NCI-H460 (cell line): Measurements from ENCODE around the gene TFB2M. TPM values are rescaled to one million over a fixed set of nuclear protein-coding genes. Genes with fewer than 3 reads are reported as not detected.
"Not testable (repeated sequence)": the region's sequence is repeated elsewhere in the genome, so short reads cannot be mapped to it uniquely, and the experiment has no call there.

ENCODE experiments used
- DNase-seq: peaks from one replicate; pipeline ENCODE4 v3.0.0-alpha.2; 2016; ENCODE audit warnings: low read depth; ENCODE audit errors: extremely low read depth
- polyA plus RNA-seq: library from polyadenylated mRNA; depleted of rRNA; stranded (reverse); fragments of >200 nt; gene quantifications from 2 replicates; pipeline ENCODE4 v1.2.3, GENCODE V29; 2014; cell fraction: nucleus; rRNA removed
- total RNA-seq: library from RNA; depleted of rRNA; stranded (reverse); fragments of >200 nt; shearing (Covaris generic); gene quantifications from 2 replicates; pipeline ENCODE4 v1.2.3, GENCODE V29; 2014; rRNA removed

TFB2M gene, protein sequence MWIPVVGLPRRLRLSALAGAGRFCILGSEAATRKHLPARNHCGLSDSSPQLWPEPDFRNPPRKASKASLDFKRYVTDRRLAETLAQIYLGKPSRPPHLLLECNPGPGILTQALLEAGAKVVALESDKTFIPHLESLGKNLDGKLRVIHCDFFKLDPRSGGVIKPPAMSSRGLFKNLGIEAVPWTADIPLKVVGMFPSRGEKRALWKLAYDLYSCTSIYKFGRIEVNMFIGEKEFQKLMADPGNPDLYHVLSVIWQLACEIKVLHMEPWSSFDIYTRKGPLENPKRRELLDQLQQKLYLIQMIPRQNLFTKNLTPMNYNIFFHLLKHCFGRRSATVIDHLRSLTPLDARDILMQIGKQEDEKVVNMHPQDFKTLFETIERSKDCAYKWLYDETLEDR
- 43.6 and 49.9 TPM in 2 replicates for total RNA-seq
- 29.5 and 36.1 TPM in 2 replicates for polyA plus RNA-seq

DNA sequence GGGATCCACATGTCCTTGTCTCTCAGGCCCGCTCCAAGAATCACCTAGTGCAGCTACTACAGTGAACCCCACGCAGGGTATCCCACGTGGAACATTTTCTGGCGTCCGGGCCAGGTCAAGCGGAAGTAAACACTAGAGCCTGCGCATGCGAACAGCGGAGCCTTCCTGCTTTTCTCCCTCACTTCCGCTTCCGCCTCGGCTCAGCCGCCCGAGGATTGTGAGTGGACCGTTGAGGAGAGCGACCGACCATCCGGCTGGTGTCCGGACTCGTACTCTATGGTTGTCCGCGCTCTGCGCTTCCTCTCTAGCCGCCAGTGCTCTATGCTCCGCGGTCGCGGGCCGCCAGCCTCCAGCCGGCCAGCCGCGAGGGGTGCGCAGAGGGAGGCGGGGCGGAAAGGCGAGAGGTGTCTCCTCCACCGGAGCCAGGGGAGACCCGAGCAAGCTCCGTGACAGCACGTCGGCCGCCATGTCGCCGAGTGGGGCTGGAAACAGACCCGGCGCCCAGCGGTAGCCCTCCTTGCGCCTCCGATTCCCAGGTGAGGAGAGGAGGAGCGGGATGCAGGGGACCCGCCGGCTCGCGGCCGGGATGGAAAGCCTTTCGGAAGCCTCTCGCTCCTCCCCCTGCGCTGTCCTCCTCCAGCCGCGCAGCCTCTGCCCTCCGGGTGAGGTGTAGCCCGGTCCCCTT, at the start of gene TFB2M, which contains the start of gene CNST:
TSS of gene TFB2M (minus strand) at position 134 of the 685 bp plus-strand sequence. CDS start at position 11, 123 bp downstream.
TSS of gene CNST (plus strand) at position 329 of the 685 bp plus-strand sequence. CDS start 25,107 bp downstream, outside the sequence.
- peak; percentile 99 for DNase-seq

DNA sequence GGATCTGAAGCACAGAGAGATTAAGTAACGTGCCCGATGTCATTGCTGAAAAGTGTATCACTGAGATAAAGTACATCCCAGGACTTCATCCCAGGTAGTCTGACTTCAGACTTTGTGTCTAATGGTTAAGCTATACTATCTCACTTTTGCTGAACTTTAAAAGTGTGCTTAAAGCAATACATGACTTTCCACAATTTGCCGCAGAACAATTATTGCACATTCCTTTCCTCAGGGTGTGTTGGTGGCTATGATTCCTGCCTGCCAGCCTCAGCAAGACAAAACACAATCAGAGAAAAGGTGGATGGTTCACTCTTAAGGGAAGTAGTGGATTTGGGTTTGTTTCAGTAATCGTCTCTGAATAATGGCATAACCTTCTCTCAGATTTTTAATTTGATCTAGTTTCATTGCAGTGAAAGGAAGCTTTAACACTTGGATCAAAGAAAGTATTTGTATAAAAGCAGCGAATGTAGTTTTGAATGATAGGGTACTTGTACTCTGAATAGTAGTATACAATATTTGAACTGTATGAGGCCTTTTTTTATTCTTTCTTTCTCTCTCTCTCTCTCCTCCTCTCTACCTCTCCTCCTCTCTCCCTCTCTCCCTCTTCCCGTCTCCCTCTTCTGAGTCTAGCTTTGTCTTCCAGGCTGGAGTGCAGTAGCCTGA, 47.2 kb upstream of the TFB2M start:
- DNase-seq: no peak

DNA sequence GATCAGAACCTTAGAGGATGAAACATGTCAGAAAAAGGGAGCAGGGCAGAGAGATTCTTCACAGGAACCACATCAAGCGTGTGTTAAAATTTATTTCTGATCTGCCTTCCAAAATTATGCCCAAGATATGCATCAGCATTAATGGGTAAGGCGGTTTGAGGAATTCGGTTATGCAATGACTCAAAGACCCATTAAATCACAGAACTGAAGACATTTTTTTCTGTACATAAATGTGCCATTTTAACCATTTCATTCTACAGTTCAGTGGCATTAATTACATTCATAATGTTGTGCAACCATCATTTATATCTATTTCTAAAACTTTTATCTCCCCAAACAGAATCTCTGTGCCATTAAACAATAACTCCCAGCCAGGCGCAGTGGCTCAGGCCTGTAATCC, 43.6 kb upstream of the TFB2M start:
- DNase-seq: no peak

DNA sequence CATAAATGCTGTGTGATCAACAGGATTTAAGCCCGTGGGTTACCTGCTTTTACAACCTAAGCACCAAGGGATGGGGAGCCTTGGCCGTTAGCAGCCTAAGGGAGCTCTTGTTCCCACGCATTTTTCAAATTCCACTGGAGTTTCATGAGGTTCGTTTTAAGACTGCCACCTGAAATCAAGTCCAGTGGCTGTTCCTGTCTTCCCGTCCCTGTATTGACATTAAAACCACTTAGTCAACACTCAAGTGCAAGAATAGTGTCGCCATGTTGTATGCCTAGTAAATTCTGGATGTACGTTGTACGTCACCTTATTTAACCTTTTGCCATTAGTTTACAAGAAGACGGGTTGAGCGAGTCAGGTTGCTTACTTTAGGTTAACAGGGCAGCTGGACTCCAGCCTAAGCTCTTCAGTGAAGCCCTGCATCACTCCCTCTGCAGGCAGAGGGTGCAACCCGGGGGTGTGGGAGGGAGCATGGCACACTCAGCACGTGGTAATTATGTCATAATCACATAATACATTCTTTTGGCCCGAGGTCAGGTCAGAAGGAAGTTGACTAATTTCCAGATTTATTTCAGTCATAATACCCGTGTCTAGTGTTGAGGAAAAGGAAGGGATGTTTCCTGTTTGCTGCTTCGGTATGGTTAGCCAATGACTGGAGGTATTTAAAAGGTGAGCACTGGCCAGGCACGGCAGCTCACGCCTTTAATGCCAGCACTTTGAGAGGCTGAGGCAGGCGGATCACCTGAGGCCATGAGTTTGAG, 42.7 kb upstream of the TFB2M start:
- peak; percentile 65 for DNase-seq

DNA sequence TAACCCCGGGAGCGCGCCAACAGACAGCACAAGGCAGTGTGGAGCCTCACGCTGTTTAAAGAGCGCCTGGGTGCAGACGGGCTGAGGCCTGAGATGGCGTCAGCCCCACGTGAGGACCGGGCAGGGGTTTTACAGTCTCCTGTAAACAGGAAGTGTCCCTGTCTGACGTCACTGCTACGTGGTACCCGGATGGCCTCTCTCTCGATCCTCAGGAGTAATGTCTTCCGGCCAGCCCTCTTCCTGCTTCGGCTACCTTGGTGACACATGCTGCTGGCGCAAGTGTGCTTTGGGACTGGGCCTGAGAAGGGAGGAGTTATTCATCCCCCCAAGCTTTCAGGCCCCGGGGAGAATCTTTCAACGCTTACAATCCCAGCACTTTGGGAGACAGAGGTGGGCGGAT, 41.4 kb upstream of the TFB2M start:
- DNase-seq: no peak

DNA sequence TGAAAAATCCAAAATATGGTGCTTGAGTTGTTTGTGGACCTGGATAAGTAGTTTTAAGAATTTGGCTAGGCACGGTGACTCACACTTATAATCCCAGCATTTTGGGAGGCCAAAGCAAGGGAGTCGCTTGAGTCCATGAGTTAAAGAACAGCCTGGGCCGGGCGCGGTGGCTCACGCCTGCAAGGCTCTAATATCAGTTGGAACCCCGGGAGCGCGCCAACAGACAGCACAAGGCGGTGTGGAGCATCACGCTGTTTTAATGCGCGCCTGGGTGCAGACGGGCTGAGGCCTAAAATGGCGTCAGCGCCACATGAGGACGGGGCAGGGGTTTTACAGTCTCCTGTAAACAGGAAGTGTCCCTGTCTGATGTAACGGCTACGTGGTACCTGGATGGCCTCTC, 39.2 kb upstream of the TFB2M start:
- not testable (repeated sequence) for DNase-seq

DNA sequence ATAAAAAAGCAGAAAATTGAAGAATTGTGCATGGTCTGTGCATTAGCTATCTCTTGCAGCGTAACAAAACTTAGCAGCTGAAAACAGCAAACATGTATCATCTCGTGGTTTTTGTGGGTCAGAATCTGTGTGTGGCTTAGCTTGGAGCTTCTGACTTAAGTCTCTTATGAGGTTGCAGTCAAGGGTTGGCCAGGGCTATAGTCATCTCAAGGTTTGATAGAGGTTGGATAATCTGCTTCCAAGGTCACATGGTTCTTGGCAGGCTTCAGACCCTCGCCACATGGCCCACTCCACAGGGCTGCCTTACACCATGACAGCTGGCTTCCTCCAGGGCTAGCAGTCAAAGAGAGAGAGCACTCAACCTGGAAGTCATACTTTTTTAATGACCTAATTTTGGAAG, 36.1 kb upstream of the TFB2M start:
- no peak for DNase-seq

DNA sequence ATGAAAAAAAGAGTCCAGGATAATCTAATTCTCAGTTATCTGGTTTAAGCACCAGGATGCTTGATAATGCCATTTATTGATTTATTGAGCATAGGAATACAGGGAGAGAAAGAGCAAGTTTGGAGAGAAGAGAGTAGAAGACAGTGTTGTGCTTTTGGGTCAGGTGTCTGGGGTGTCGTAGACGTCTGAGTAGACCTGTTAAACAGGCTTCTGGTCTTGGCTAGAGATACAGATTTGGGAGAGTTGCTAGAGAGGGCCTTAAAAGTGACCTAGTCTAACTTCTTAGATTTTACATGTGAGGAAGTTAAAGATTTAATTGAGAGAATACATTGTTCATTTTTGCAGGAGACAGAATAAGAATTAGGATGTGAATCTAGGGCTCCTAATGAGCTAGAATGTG, 34.5 kb upstream of the TFB2M start:
- no peak for DNase-seq

DNA sequence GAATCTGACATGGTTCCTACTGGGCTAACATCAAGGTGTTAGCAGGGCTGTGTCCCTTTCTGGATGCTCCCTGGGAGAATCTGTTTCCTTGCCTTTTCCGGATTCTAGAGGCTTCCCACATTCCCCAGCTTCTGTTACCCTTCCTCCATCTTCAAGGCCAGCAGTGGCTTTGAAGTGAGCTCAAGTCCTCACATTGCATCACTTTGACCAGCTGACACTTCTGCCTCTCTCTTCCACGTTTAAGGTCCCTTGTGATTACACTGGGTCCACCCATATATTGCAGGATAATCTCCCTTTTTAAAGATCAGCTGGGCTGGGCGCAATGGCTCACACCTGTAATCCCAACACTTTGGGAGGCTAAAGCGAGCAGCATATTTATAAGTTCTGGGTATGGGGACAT, 33.3 kb upstream of the TFB2M start:
- no peak for DNase-seq

DNA sequence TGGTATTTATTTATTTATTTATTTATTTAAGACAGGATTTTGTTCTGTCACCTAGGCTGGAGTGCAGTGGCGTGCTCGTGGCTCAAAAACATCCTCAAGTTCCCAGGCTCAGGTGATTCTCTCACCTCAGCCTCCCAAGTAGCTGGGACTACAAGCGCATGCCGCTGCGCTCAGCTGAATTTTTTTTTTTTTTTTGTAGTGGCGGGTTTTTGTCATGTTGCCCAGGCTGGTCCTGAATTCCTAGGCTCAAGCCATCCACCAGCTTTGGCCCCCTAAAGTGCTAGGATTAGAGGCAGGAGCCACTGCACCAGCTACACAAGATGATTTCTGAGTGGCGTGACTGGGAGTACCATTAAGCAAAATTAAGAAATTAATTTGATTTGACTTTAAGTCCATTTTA, 31.9 kb upstream of the TFB2M start:
- DNase-seq: no peak

DNA sequence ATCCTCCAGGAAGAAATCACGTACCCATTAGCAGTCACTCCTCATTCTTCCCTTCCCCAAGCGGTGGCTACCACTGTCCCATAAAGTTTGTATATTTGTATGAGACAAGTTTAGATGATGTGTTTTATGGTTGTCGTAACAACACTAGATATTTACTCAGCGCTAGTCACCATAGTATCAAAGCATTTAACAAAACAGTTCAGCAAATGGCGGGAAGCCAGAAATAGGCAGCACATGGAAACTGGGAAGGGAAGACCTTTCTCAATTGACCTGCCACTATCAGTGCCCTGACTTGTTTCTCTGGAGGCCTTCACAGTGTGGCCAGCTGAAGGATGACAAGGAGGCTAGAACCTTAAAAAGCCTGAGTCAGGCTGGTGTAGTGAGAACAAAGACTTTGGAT, 31.3 kb upstream of the TFB2M start:
- DNase-seq: peak; percentile 5

DNA sequence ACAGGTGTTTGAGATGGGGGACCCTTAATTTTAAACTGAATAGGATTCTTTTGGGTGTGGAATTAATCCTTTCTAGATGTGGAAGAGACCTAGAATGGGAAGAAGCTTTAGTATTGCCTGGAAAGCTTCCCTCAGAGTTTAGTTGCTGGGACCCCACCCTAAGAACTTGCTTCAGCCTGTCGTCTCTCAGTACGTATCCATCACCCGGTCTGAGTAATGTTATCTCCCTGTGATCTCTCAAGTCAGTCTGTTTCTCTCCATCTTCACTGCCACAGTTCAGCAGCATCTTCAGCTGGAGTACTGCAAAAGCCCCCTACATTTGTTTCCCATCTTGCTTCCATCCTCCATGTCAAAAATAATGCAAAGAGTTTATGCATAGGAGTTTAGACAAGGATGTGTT, 29.1 kb upstream of the TFB2M start:
- no peak for DNase-seq

DNA sequence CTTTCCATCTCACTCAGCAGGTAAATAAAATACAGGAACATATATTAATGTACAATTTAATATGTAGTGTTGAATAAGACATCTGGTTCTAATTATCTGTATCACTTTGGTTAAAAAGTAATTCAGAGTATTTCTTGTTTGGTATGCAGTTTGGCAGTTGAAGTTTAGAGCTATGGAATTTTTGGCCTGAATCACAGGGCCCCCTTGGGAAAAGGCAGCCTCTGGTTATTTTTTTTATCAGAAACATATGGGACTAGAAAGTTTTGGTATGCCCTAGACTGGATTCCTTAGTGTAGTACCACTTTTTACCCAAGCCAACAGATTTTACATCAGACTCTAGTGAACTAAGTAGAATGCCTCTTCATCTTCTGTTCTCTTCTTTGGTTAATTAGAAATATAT, 26.6 kb upstream of the TFB2M start:
- no peak for DNase-seq

DNA sequence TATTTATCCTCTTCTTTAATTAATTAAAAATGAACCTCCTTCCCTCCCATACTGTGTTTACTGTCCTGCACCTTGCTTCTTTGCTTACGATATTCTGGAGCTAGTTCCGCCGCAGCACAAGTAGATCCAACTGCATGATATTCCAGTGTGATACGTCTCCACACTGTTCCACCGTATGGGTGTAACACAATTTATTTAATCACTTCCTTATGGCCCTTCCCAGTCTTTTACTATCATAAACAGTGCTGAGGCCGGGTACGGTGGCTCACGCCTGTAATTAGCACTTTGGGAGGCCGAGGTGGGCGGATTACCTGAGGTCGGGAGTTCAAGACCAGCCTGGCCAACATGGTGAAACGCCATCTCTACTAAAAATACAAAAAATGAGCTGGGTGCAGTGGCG, 25.9 kb upstream of the TFB2M start:
- DNase-seq: no peak

DNA sequence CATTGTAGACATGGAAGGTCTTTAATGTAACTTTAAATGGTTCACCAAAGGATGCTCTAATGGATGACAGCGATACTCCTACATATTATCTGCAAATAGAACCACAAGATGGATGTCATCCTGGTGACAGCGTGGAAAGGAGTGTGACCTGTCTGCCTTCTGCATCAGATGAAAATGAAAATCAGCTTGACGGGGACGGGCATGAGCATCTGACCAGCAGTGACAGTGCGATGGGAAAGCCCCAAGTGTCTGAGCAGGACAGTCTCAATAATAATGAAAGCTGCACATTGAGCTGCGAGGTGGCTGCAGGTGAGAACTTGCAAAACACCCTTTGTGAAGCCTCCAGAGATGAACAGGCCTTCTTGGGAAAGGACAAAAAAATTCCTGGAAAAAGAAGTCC, 25.4 kb upstream of the TFB2M start:
- no peak for DNase-seq

DNA sequence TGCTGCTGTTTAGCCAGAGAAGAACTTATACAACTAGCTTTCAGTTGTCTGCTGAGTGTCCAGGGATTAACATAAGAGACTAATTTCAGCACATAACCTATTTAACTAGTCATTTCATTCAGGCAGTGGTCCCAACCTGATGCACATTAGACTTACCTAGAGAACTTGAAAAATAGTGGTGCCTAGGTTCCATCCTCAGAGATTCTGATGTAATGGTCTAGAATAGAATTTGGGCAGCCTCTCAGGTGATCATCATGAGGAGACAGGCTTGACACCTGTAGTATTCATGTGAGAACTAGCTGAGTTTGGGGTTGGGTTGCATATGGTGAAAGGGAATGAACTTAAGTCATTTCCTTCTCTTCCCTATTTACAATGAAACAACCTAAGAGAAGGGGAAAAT, 25.0 kb upstream of the TFB2M start:
- no peak for DNase-seq

DNA sequence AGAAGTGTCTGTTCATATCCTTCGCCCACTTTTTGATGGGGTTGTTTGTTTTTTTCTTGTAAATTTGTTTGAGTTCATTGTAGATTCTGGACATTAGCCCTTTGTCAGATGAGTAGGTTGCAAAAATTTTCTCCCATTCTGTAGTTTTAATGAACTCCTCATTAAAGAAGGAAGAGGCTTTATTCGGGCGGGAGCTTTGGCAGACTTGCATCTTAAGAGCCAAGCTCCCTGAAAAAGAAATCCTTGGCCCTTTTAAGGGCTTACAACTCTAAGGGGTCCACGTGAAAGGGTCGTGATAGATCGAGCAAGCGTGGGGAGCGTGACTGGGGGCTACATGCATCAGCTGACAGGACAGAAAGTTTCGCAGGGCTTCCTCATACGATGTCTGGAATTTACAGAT, 23.9 kb upstream of the TFB2M start:
- not testable (repeated sequence) for DNase-seq

DNA sequence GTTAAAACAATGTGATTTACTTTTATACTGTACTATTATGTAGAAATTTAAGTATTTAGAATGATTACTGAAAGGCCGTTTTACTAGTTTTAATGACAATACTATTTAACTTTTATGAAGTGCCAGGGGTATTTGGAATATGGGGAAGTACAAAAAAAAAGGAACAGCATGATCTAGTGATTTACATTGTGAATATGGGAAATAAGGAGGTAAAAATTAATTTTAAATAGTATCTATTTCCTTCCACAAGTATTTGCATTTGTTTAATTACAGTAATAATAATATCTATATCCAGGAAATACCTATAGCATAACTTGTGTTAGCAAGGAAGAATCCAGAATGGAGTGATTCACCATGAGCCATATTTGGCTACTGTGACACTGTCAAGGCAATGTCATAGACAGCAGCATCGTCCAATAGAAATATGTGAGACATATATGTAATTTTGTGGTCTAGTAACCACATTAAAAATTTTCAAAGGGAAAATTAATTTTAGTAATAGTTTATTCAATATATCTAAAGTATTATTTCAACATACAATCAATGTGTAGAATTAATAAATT, 22.2 kb upstream of the TFB2M start:
- no peak for DNase-seq

DNA sequence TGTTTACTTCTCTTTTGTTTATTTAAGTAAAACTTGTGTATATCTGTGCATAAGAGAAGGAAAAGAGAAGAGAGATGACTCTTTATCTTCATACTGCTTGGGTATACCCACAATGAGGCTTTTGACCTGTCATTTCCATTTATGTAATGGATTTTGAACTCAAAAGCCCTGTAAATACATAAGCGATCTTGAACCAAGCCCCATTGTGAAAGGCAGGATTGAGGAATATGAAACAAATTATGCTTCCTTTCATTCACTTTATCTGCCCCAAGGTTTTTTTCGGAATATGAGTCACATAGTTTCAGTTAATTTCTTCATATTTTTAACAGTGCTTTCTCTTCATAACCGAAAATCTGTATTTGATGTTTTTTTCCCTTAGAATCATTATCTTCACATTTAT, 21.5 kb upstream of the TFB2M start:
- DNase-seq: no peak

DNA sequence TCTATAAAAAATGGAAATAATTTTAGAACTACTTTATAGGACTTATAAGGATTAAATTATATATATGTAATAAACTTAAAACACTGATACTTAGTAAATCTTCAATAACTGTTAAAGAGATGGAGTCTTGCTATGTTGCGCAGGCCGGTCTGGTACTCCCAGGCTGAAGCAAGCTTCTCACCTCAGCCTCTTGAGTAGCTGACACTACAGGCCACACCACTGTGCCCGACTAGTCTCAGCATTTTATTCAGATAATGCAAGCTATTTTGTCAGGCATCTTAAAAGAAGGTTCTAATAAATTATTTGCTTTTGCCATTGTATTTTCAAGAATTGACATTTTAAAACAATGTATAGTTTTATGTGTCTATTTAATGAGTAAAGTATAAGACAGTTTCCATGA, 21.0 kb upstream of the TFB2M start:
- no peak for DNase-seq
